ENCODE data around the gene LRRC57. TPM values are rescaled to one million over a fixed set of nuclear protein-coding genes. Genes with fewer than 3 reads are reported as not detected.

Gene LRRC57
- total RNA-seq, 1 experiment from 2014 or later: 16.6 TPM

- H3K27ac ChIP-seq (ENCODE audit: low read depth, low read length): no peak overlapping the region
- H3K4me2 ChIP-seq (ENCODE audit: low read length): no peak overlapping the region
- ATAC-seq (no peak), DNase-seq (ENCODE audit: low read depth, low spot score) (no peak)
- ChIA-PET CTCF (no interaction called here), RAD21 (ENCODE audit: low non-redundant PET in 1 of 2, low total read pairs in 2 of 2, uncharacterized antibody in 2 of 2, unreplicated experiment in 2 of 2) (no interaction called here), POLR2A (interaction anchor here (0.7 kb wide), 1 partner anchor 13 kb away, joined by 3 read pairs; no protein-coding TSS in a partner anchor)
- H2AFZ ChIP-seq (ENCODE audit: low read depth, low read length, poor library complexity, severe bottlenecking): no peak overlapping the region
- H3K36me3 ChIP-seq (ENCODE audit: control insufficient read depth in 1 of 2, insufficient read depth in 2 of 2, low read length in 2 of 2): no peaks in the 10 kb centered on the region
- no peaks in the 10 kb centered on the region for H4K20me1 ChIP-seq (ENCODE audit: insufficient read depth)
- H3K4me1 ChIP-seq (ENCODE audit: control insufficient read depth in 1 of 2, insufficient read depth in 2 of 2, low read length in 2 of 2): peaks cover 0 to 4% of the 10 kb centered on the region in 2 experiments; a peak in 2 of 4 replicates
- TF ChIP-seq SIN3A (IDR thresholded peaks at IDR 0.05; ENCODE audit: low read depth): no peak
- no peak for TF ChIP-seq ZFX (IDR thresholded peaks at IDR 0.05)
- no peak for TF ChIP-seq ELF1 (IDR thresholded peaks at IDR 0.05; ENCODE audit: borderline replicate concordance, low read depth)
- no peak for TF ChIP-seq EGR1 (IDR thresholded peaks at IDR 0.05; ENCODE audit: low read depth)
- H3K79me2 ChIP-seq (ENCODE audit: insufficient read depth, low read length): no peaks in the 10 kb centered on the region
- H3K9me2 ChIP-seq (ENCODE audit: insufficient read depth): no peaks in the 10 kb centered on the region
- no TSS peak for BruUV-seq (replicated peaks)
- H3K9me3 ChIP-seq (ENCODE audit: control insufficient read depth in 1 of 2, insufficient read depth in 1 of 2, low read depth in 1 of 2, low read length in 2 of 2): no peaks in the 10 kb centered on the region
- no peaks in the 10 kb centered on the region for H3K27me3 ChIP-seq (ENCODE audit: insufficient read depth, low read length)
- no peak overlapping the region for H3K4me3 ChIP-seq (replicated peaks in 1 of 2; ENCODE audit: low read depth in 1 of 2, low read length in 2 of 2)
- H3K9ac ChIP-seq (ENCODE audit: low read length): no peak overlapping the region
- intact Hi-C loops (cut with micrococcal nuclease): no loop called here
These were observed 45.5 kb upstream of the LRRC57 start for GRCh38 chr15:42594095-42594494.

GRCh38 chr15:42593143-42593542 is 44.5 kb upstream of the LRRC57 start:
- Histone ChIP-seq H3K4me1 (ENCODE audit: control insufficient read depth in 1 of 2, insufficient read depth in 2 of 2, low read length in 2 of 2) (peaks cover 0 to 4% of the 10 kb centered on the region in 2 experiments; a peak in 2 of 4 replicates), H3K79me2 (ENCODE audit: insufficient read depth, low read length) (no peaks in the 10 kb centered on the region), H3K9me2 (ENCODE audit: insufficient read depth) (no peaks in the 10 kb centered on the region), H3K36me3 (ENCODE audit: control insufficient read depth in 1 of 2, insufficient read depth in 2 of 2, low read length in 2 of 2) (no peaks in the 10 kb centered on the region), H3K9me3 (ENCODE audit: control insufficient read depth in 1 of 2, insufficient read depth in 1 of 2, low read depth in 1 of 2, low read length in 2 of 2) (no peaks in the 10 kb centered on the region), H3K27me3 (ENCODE audit: insufficient read depth, low read length) (no peaks in the 10 kb centered on the region), H3K4me3 (replicated peaks in 1 of 2; ENCODE audit: low read depth in 1 of 2, low read length in 2 of 2) (no peak overlapping the region), H4K20me1 (ENCODE audit: insufficient read depth) (no peaks in the 10 kb centered on the region), H3K4me2 (ENCODE audit: low read length) (no peak overlapping the region), H3K9ac (ENCODE audit: low read length) (no peak overlapping the region), H3K27ac (ENCODE audit: low read depth, low read length) (no peak overlapping the region), H2AFZ (ENCODE audit: low read depth, low read length, poor library complexity, severe bottlenecking) (no peak overlapping the region)
- ChIA-PET RAD21 (ENCODE audit: low non-redundant PET in 1 of 2, low total read pairs in 2 of 2, uncharacterized antibody in 2 of 2, unreplicated experiment in 2 of 2) (no interaction called here), POLR2A (interaction anchor here (0.7 kb wide), 1 partner anchor 18 kb away, joined by 3 read pairs; the partner anchor contains the start of gene STARD9), CTCF (no interaction called here)
- intact Hi-C loops (cut with micrococcal nuclease): no loop called here
- ATAC-seq: no peak
- BruUV-seq (replicated peaks): no TSS peak
- no peak for DNase-seq (ENCODE audit: low read depth, low spot score)
- TF ChIP-seq ZFX (IDR thresholded peaks at IDR 0.05): no peak
- TF ChIP-seq CTCF (IDR thresholded peaks at IDR 0.05 in 2 of 3, conservative IDR thresholded peaks at IDR 0.05 in 1 of 3; ENCODE audit: borderline replicate concordance in 1 of 3, insufficient read depth in 1 of 3, low read depth in 2 of 3, low read length in 2 of 3): no peak
- TF ChIP-seq SP1 (IDR thresholded peaks at IDR 0.05; ENCODE audit: low read depth): no peak
- no peak for TF ChIP-seq ZNF274 (IDR thresholded peaks at IDR 0.05; ENCODE audit: low read depth, low read length)
- TF ChIP-seq POLR2AphosphoS5 (IDR thresholded peaks at IDR 0.05; ENCODE audit: low read depth, low read length): no peak
- TF ChIP-seq POLR2A (IDR thresholded peaks at IDR 0.05; ENCODE audit: borderline replicate concordance, extremely low read depth, insufficient read depth, insufficient read length): no peak
- TF ChIP-seq ZBTB33 (IDR thresholded peaks at IDR 0.05; ENCODE audit: extremely low read depth, insufficient replicate concordance, low read length): no peak
- no peak for TF ChIP-seq CEBPB (IDR thresholded peaks at IDR 0.05; ENCODE audit: low read depth)
- TF ChIP-seq SIN3A (IDR thresholded peaks at IDR 0.05; ENCODE audit: low read depth): no peak
- no peak for TF ChIP-seq RAD21 (IDR thresholded peaks at IDR 0.05; ENCODE audit: low read depth)
- TF ChIP-seq FOSL1 (IDR thresholded peaks at IDR 0.05; ENCODE audit: low read depth): no peak
- TF ChIP-seq JUND (IDR thresholded peaks at IDR 0.05): no peak
- TF ChIP-seq REST (IDR thresholded peaks at IDR 0.05; ENCODE audit: low read depth): no peak
